ENCODE data around the gene COX6B2. TPM values are rescaled to one million over a fixed set of nuclear protein-coding genes. Genes with fewer than 3 reads are reported as not detected.

COX6B2 gene
- polyA plus RNA-seq, 1 of the 3 experiments (the other 2 are of a cell fraction) = 0.74 TPM

DNA sequence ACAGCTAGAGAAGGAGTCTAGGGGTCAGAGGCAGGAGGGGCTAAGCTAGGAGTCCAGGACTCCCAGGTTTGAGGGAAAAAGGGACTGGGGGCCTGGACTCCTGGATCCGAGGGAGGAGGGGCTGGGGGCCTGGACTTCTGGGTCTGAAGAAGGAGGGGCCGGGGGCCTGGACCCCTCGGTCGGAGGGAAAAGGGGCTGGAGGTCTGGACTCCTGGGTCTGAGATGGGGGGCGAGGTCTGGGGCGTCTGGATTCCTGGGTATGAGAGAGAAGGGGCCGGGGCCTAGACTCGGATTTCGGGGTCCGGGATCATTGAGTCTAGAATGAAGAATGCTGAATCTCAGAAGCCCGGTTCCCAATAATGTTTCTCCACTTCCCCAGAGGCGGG is 52.2 kb downstream of the COX6B2 start (continued):
- TF ChIP-seq RAD21 (IDR thresholded peaks at IDR 0.05; ENCODE audit: low read length) = no peak
- no peak for TF ChIP-seq MXI1 (IDR thresholded peaks at IDR 0.05; ENCODE audit: low read depth, low read length)

- ChIA-PET POLR2A (interaction anchor here (1.1 to 2.1 kb wide), 3 partner anchors 8 to 106 kb away, joined by 3 to 8 read pairs (median 4); partner anchors contain the start of gene UBE2S), CTCF (interaction anchor here (0.6 to 3.3 kb wide), 61 partner anchors 8 to 330 kb away, joined by 3 to 46 read pairs (median 5); partner anchors contain the start of genes COX6B2, GARIN5B, HSPBP1 and KMT5C)
- H2AFZ ChIP-seq (ENCODE audit: low read depth) = peak overlapping the region; percentile 68; the same call in 1 of the 2 replicates
- no peaks in the 10 kb centered on the region for H3K9me3 ChIP-seq
- H3F3A ChIP-seq (replicated peaks; ENCODE audit: insufficient read depth) = no peaks in the 10 kb centered on the region
- no peaks in the 10 kb centered on the region for H4K20me1 ChIP-seq (ENCODE audit: insufficient read depth)
- H3K79me2 ChIP-seq (ENCODE audit: insufficient read depth) = no peaks in the 10 kb centered on the region
- no peaks in the 10 kb centered on the region for H3K27me3 ChIP-seq (ENCODE audit: insufficient read depth)
- no peaks in the 10 kb centered on the region for H3K9me2 ChIP-seq
- peak overlapping the region; percentile 5; the same call in 1 of the 2 replicates for H3K4me2 ChIP-seq
- H3K36me3 ChIP-seq (replicated peaks in 1 of 2; ENCODE audit: control insufficient read depth in 1 of 2, insufficient read depth in 2 of 2, low read length in 1 of 2) = peaks cover 10 to 35% of the 10 kb centered on the region in 2 experiments
- WGBS (ENCODE audit: low lambda C conversion rate) = 18% methylated on average over 33 of the region's 42 CpGs
- H3K4me1 ChIP-seq (ENCODE audit: control insufficient read depth in 1 of 2, insufficient read depth in 2 of 2, low read depth in 1 of 2, low read length in 1 of 2) = peaks cover 0 to 8% of the 10 kb centered on the region in 2 experiments; a peak in 1 of 4 replicates
- peak overlapping the region in 1 of 2 experiments; percentile 21; a peak in 3 of 4 replicates for H3K4me3 ChIP-seq (ENCODE audit: low read depth in 2 of 2, low read length in 1 of 2)
- peak; percentile 99 for DNase-seq
- H3K27ac ChIP-seq (ENCODE audit: low read depth in 2 of 2, low read length in 1 of 2) = peak overlapping the region in 1 of 2 experiments; percentile 41; a peak in 1 of 4 replicates
- H3K9ac ChIP-seq = no peak overlapping the region
- TF ChIP-seq USF2 (IDR thresholded peaks at IDR 0.05; ENCODE audit: borderline replicate concordance, low read depth, low read length) (no peak), RAD21 (IDR thresholded peaks at IDR 0.05; ENCODE audit: low read length) (peak; percentile 73), NFIC (IDR thresholded peaks at IDR 0.05; ENCODE audit: borderline replicate concordance) (no peak), REST (IDR thresholded peaks at IDR 0.05; ENCODE audit: low read depth, low read length) (no peak), NRF1 (IDR thresholded peaks at IDR 0.05; ENCODE audit: low read depth, low read length) (peak; percentile 89), RCOR1 (IDR thresholded peaks at IDR 0.05; ENCODE audit: low read length) (no peak), TEAD4 (IDR thresholded peaks at IDR 0.05; ENCODE audit: borderline replicate concordance, insufficient read depth) (no peak), EZH2phosphoT487 (IDR thresholded peaks at IDR 0.05; ENCODE audit: borderline replicate concordance, low read depth) (no peak), TAF1 (IDR thresholded peaks at IDR 0.05; ENCODE audit: borderline replicate concordance, low read depth, low read length) (no peak), FOSL2 (IDR thresholded peaks at IDR 0.05; ENCODE audit: borderline replicate concordance, low read depth) (no peak), SIN3A (IDR thresholded peaks at IDR 0.05; ENCODE audit: borderline replicate concordance, low read depth, low read length) (no peak), FOXM1 (IDR thresholded peaks at IDR 0.05; ENCODE audit: low read depth) (no peak), SMC3 (IDR thresholded peaks at IDR 0.05; ENCODE audit: low read depth, low read length) (peak; percentile 79), RFX5 (IDR thresholded peaks at IDR 0.05; ENCODE audit: low read length) (no peak), JUND (IDR thresholded peaks at IDR 0.05) (no peak), POLR2AphosphoS5 (IDR thresholded peaks at IDR 0.05; ENCODE audit: low read depth, low read length) (no peak), CHD2 (IDR thresholded peaks at IDR 0.05; ENCODE audit: low read length, partially characterized antibody) (no peak)
- TF ChIP-seq, protein P1, sequence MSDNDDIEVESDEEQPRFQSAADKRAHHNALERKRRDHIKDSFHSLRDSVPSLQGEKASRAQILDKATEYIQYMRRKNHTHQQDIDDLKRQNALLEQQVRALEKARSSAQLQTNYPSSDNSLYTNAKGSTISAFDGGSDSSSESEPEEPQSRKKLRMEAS (IDR thresholded peaks at IDR 0.05; ENCODE audit: low read depth) = no peak
- TF ChIP-seq, protein P2, sequence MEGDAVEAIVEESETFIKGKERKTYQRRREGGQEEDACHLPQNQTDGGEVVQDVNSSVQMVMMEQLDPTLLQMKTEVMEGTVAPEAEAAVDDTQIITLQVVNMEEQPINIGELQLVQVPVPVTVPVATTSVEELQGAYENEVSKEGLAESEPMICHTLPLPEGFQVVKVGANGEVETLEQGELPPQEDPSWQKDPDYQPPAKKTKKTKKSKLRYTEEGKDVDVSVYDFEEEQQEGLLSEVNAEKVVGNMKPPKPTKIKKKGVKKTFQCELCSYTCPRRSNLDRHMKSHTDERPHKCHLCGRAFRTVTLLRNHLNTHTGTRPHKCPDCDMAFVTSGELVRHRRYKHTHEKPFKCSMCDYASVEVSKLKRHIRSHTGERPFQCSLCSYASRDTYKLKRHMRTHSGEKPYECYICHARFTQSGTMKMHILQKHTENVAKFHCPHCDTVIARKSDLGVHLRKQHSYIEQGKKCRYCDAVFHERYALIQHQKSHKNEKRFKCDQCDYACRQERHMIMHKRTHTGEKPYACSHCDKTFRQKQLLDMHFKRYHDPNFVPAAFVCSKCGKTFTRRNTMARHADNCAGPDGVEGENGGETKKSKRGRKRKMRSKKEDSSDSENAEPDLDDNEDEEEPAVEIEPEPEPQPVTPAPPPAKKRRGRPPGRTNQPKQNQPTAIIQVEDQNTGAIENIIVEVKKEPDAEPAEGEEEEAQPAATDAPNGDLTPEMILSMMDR (IDR thresholded peaks at IDR 0.05) = peak; percentile 91
- TF ChIP-seq, protein P3, sequence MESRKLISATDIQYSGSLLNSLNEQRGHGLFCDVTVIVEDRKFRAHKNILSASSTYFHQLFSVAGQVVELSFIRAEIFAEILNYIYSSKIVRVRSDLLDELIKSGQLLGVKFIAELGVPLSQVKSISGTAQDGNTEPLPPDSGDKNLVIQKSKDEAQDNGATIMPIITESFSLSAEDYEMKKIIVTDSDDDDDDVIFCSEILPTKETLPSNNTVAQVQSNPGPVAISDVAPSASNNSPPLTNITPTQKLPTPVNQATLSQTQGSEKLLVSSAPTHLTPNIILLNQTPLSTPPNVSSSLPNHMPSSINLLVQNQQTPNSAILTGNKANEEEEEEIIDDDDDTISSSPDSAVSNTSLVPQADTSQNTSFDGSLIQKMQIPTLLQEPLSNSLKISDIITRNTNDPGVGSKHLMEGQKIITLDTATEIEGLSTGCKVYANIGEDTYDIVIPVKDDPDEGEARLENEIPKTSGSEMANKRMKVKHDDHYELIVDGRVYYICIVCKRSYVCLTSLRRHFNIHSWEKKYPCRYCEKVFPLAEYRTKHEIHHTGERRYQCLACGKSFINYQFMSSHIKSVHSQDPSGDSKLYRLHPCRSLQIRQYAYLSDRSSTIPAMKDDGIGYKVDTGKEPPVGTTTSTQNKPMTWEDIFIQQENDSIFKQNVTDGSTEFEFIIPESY (IDR thresholded peaks at IDR 0.05; ENCODE audit: borderline replicate concordance, low read depth) = no peak
Observed at GRCh38 chr19:55301459-55302317, 52.8 kb downstream of the COX6B2 start.
